GM21825 (cell line): ENCODE results near the gene TRPM4.
"Not testable (repeated sequence)": the region's sequence is repeated elsewhere in the genome, so short reads cannot be mapped to it uniquely, and the experiment has no call there.

Experiments
- ATAC-seq: cut with Tn5 transposase; IDR thresholded peaks from one replicate; pipeline ENCODE4 v1.9.1; 2021; ENCODE audit warnings: mild to moderate bottlenecking, moderate library complexity; ENCODE audit not compliant: unreplicated experiment

TRPM4 gene

GRCh38 chr19:49150106-49150943, 7.3 kb upstream of the TRPM4 start:
- no peak for ATAC-seq

GRCh38 chr19:49150944-49151243, 6.7 kb upstream of the TRPM4 start:
- no peak for ATAC-seq

- no peak for ATAC-seq
Measured at GRCh38 chr19:49151267-49152118, 6.1 kb upstream of the TRPM4 start.

- ATAC-seq, result no peak
Measured at GRCh38 chr19:49152119-49152550, 5.5 kb upstream of the TRPM4 start.

- ATAC-seq, result no peak
Measured at GRCh38 chr19:49153167-49153809, 4.3 kb upstream of the TRPM4 start.

- ATAC-seq, result no peak
Measured at GRCh38 chr19:49154279-49154678, 3.3 kb upstream of the TRPM4 start.

GRCh38 chr19:49155005-49155819, 2.4 kb upstream of the TRPM4 start, which contains the start of gene HRC:
TSS of gene HRC (minus strand) at chr19:49155396. CDS start at chr19:49155237, 159 bp downstream.
- ATAC-seq, result no peak

- no peak for ATAC-seq
Measured at GRCh38 chr19:49155820-49156346, 1.7 kb upstream of the TRPM4 start.

GRCh38 chr19:49160450-49161189, 3.0 kb downstream of the TRPM4 start:
- ATAC-seq, result no peak

- no peak for ATAC-seq
Measured at GRCh38 chr19:49161987-49162386, 4.4 kb downstream of the TRPM4 start.

- no peak for ATAC-seq
Measured at GRCh38 chr19:49165111-49165750, 7.6 kb downstream of the TRPM4 start.

- ATAC-seq, result no peak
Measured at GRCh38 chr19:49165865-49166301, 8.3 kb downstream of the TRPM4 start.

GRCh38 chr19:49167857-49168409, 10.3 kb downstream of the TRPM4 start:
- no peak for ATAC-seq

- no peak for ATAC-seq
Measured at GRCh38 chr19:49168421-49168820, 10.8 kb downstream of the TRPM4 start.

- no peak for ATAC-seq
Measured at GRCh38 chr19:49173198-49173597, 15.6 kb downstream of the TRPM4 start.

GRCh38 chr19:49180659-49181058, 23.1 kb downstream of the TRPM4 start:
- no peak for ATAC-seq

GRCh38 chr19:49182010-49182847, 24.6 kb downstream of the TRPM4 start:
- not testable (repeated sequence) for ATAC-seq

- no peak for ATAC-seq
Measured at GRCh38 chr19:49182848-49183375, 25.3 kb downstream of the TRPM4 start.
